Measurements from ENCODE around the gene CNIH2. TPM values are rescaled to one million over a fixed set of nuclear protein-coding genes. Genes with fewer than 3 reads are reported as not detected.
"Not testable (repeated sequence)": the region's sequence is repeated elsewhere in the genome, so short reads cannot be mapped to it uniquely, and the experiment has no call there.

CNIH2 gene
- polyA plus RNA-seq, 1 experiment, result 1.2 TPM

DNA sequence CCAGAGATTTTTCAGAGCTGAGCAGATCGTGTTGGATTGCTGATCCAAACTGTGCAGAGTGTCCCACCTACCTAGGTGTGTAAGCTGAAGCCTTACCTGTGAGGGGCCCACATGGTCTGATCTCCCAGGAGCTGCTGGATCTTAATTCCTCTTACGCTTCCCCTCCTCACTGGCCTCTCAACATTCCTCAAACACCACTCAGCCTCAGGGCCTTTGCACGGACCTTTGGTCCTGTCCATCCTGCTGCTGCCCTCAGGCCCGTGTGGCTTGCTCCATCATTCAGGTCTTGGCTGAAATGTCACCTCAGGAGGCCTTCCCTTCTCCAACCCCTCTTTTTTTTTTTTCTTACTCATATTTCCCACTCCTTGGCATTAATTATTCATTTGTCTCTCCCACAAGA lies 30.7 kb upstream of the CNIH2 start:
- ChIA-PET CTCF (interaction anchor here (1.2 to 2.6 kb wide), 4 partner anchors 11 to 25 kb away, joined by 3 to 14 read pairs (median 6); no protein-coding TSS in a partner anchor), POLR2A (no interaction called here)
- peaks cover 15% of the 10 kb centered on the region for H3K36me3 ChIP-seq (ENCODE audit: control insufficient read depth, insufficient read depth, low read length)
- no peak for DNase-seq (ENCODE audit: low read depth)
- no peaks in the 10 kb centered on the region for H3K27me3 ChIP-seq (ENCODE audit: control insufficient read depth, insufficient read depth, low read length)
- TF ChIP-seq, protein P1, sequence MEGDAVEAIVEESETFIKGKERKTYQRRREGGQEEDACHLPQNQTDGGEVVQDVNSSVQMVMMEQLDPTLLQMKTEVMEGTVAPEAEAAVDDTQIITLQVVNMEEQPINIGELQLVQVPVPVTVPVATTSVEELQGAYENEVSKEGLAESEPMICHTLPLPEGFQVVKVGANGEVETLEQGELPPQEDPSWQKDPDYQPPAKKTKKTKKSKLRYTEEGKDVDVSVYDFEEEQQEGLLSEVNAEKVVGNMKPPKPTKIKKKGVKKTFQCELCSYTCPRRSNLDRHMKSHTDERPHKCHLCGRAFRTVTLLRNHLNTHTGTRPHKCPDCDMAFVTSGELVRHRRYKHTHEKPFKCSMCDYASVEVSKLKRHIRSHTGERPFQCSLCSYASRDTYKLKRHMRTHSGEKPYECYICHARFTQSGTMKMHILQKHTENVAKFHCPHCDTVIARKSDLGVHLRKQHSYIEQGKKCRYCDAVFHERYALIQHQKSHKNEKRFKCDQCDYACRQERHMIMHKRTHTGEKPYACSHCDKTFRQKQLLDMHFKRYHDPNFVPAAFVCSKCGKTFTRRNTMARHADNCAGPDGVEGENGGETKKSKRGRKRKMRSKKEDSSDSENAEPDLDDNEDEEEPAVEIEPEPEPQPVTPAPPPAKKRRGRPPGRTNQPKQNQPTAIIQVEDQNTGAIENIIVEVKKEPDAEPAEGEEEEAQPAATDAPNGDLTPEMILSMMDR (IDR thresholded peaks at IDR 0.05; ENCODE audit: insufficient read depth, low read depth, low read length), result no peak
- no peak overlapping the region for H3K4me3 ChIP-seq (ENCODE audit: low read depth, low read length)

DNA sequence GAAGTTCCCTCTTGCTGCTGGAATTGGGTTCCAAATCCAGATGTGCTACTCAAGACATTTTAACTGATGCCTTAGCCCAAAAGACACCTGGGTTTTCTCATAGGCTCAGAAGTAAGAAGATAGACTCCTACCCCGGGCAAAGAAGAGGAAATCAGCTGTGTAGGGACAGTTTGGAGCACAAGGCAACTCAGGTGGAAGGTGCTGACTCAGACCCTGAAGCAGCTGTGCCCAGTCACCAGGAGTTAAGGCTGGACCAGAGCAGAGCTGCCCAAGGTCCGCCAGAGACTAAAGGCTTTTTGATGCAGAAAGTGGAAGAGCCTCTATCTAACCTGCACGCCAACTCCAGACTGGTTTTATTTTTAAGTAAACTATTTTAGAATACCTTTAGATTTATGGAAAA lies 30.2 kb upstream of the CNIH2 start:
- ChIA-PET CTCF (interaction anchor here (2.5 to 2.6 kb wide), 2 partner anchors 11 to 12 kb away, joined by 7 to 14 read pairs; no protein-coding TSS in a partner anchor), POLR2A (no interaction called here)
- Histone ChIP-seq H3K36me3 (ENCODE audit: control insufficient read depth, insufficient read depth, low read length) (peaks cover 14% of the 10 kb centered on the region), H3K27me3 (ENCODE audit: control insufficient read depth, insufficient read depth, low read length) (no peaks in the 10 kb centered on the region), H3K4me3 (ENCODE audit: low read depth, low read length) (no peak overlapping the region)
- DNase-seq (ENCODE audit: low read depth), result no peak
- TF ChIP-seq, protein P1 (IDR thresholded peaks at IDR 0.05; ENCODE audit: insufficient read depth, low read depth, low read length), result no peak

DNA sequence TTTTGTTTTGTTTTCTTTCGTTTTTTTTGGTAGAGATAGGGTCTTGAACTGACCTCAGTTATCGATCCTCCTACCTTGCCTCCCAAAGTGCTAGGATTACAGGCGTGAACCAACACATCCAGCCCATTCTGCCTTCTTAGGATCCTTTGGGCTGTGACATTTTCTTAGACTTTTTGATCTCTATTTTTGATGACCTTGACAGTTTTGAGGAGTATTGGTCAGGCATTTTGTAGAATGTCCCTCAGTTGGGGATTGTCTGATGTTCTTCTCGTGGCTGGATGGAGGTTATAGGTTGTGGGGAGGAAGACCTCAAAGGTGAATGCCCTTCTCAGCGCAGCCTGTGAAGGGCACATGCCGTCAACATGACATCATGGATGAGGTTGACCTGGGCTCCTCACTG lies 29.1 kb upstream of the CNIH2 start:
- TF ChIP-seq, protein P1 (IDR thresholded peaks at IDR 0.05; ENCODE audit: insufficient read depth, low read depth, low read length), result no peak
- Histone ChIP-seq H3K27me3 (ENCODE audit: control insufficient read depth, insufficient read depth, low read length) (no peaks in the 10 kb centered on the region), H3K4me3 (ENCODE audit: low read depth, low read length) (no peak overlapping the region), H3K36me3 (ENCODE audit: control insufficient read depth, insufficient read depth, low read length) (peaks cover 11% of the 10 kb centered on the region)
- no peak for DNase-seq (ENCODE audit: low read depth)
- CTCF ChIA-PET, result no interaction called here
- POLR2A ChIA-PET, result no interaction called here

DNA sequence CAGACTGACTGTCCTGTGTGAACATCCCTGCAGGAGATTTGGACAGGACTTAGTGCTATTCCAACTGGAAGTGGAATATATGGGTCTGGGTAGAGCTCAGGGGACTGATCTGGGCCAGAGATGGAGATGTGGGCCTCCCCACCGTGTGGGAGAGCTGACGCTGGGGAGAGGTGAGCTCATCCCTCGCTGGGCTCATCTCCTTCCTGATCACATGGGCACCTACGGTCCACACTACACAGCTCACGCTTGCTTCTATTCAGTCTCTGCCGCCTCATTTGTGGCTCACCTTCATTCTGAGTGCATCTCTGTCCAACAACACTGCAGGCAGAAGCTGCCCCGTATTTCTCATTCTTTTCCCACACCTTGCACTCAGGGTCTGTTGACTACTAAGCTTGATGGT lies 26.2 kb upstream of the CNIH2 start:
- POLR2A ChIA-PET, result no interaction called here
- no peak for DNase-seq (ENCODE audit: low read depth)
- TF ChIP-seq, protein P1 (IDR thresholded peaks at IDR 0.05; ENCODE audit: insufficient read depth, low read depth, low read length), result no peak
- Histone ChIP-seq H3K27me3 (ENCODE audit: control insufficient read depth, insufficient read depth, low read length) (no peaks in the 10 kb centered on the region), H3K4me3 (ENCODE audit: low read depth, low read length) (no peak overlapping the region), H3K36me3 (ENCODE audit: control insufficient read depth, insufficient read depth, low read length) (peaks cover 8% of the 10 kb centered on the region)
- CTCF ChIA-PET, result interaction anchor here (3.2 kb wide), 1 partner anchor 29 kb away, joined by 13 read pairs; no protein-coding TSS in a partner anchor

DNA sequence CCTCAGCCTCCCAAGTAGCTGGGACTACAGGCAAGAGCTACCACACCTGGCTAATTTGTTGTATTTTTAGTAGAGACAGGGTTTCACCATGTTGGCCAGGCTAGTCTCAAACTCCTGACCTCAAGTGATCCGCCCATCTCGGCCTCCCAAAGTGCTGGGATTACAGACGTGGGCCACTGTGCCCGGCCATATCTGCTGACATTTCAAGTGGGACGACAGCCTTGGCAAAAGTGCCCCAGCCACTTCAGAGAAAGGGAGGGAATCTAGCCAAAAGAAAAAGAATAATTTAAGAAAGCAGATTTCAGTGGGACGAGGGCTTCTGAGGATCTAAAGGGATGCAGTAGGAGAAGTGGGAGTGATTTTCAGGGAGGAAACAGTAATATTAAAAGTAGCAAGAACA lies 24.9 kb upstream of the CNIH2 start:
- POLR2A ChIA-PET; H3K27me3 ChIP-seq (ENCODE audit: control insufficient read depth, insufficient read depth, low read length): not testable (repeated sequence)

DNA sequence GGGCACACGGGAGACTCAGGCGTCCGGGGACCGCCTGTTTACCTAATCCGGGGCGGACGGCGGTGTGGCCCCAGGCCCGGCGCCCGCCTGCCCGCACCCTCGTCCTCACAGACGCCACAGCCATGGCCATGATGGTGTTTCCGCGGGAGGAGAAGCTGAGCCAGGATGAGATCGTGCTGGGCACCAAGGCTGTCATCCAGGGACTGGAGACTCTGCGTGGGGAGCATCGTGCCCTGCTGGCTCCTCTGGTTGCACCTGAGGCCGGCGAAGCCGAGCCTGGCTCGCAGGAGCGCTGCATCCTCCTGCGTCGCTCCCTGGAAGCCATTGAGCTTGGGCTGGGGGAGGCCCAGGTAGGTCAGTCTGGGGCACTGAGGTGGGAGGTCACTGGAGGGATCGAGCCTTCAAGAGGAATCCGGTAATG lies 19.5 kb upstream of the CNIH2 start:
- Histone ChIP-seq H3K27me3 (ENCODE audit: control insufficient read depth, insufficient read depth, low read length) (no peaks in the 10 kb centered on the region), H3K4me3 (ENCODE audit: low read depth, low read length) (peak overlapping the region; percentile 83), H3K36me3 (ENCODE audit: control insufficient read depth, insufficient read depth, low read length) (peaks cover 20% of the 10 kb centered on the region)
- CTCF ChIA-PET, result interaction anchor here (0.6 to 1.6 kb wide), 4 partner anchors 11 to 408 kb away, joined by 3 to 7 read pairs (median 3); no protein-coding TSS in a partner anchor
- no peak for DNase-seq (ENCODE audit: low read depth)
- TF ChIP-seq, protein P1 (IDR thresholded peaks at IDR 0.05; ENCODE audit: insufficient read depth, low read depth, low read length), result no peak
- POLR2A ChIA-PET, result no interaction called here

More for the DNA sequence above, 24.9 kb upstream of the CNIH2 start:
- H3K4me3 ChIP-seq (ENCODE audit: low read depth, low read length); CTCF ChIA-PET; H3K36me3 ChIP-seq (ENCODE audit: control insufficient read depth, insufficient read depth, low read length); DNase-seq (ENCODE audit: low read depth): not testable (repeated sequence)

Measured in BJ (cell line).